Prostate gland (tissue), 2 donors: ENCODE measurements around the gene ANKRD36B.
"Not testable (repeated sequence)": the region's sequence is repeated elsewhere in the genome, so short reads cannot be mapped to it uniquely, and the experiment has no call there.

ENCODE experiments used
- POLR2AphosphoS5 ChIP-seq: sonication (generic); formaldehyde crosslinking; IDR thresholded peaks from one replicate; pipeline ENCODE4 v1.6.1; 2017; ENCODE audit warnings: antibody characterized with exemption
- TF ChIP-seq, protein P1 (sequence below), 4 experiments: fragments of 200-600 bp in 2 of 4; fragments of 450-650 bp in 2 of 4; sonication (generic) in 2 of 4; IDR thresholded peaks; 1 replicate in 3 of 4; 2 replicates in 1 of 4; pipeline ENCODE4 v1.5.1; 2016 to 2019; ENCODE audit warnings: antibody characterized with exemption in 4 of 4, mild to moderate bottlenecking in 2 of 4, moderate library complexity in 2 of 4

DNA sequence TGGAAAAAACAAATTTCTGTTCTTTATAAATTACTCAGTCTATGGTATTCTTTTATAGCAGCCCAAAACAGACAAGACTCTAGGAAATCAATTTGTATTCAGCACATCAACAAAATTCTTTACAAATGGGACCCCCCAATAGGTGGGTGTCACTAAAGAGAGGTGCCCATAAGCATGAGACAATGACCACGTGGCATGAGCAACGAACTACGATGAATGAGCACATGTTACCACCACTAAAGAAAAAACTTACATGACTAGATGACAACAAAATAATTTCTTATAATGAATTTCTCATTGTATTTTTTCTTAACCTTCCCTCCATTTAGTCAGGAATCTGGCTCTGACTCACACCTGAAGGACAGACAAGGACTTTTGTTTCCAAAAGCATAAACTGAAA, 3.8 kb upstream of the ANKRD36B start:
- TF ChIP-seq POLR2AphosphoS5 = not testable (repeated sequence)
- TF ChIP-seq, protein P1, sequence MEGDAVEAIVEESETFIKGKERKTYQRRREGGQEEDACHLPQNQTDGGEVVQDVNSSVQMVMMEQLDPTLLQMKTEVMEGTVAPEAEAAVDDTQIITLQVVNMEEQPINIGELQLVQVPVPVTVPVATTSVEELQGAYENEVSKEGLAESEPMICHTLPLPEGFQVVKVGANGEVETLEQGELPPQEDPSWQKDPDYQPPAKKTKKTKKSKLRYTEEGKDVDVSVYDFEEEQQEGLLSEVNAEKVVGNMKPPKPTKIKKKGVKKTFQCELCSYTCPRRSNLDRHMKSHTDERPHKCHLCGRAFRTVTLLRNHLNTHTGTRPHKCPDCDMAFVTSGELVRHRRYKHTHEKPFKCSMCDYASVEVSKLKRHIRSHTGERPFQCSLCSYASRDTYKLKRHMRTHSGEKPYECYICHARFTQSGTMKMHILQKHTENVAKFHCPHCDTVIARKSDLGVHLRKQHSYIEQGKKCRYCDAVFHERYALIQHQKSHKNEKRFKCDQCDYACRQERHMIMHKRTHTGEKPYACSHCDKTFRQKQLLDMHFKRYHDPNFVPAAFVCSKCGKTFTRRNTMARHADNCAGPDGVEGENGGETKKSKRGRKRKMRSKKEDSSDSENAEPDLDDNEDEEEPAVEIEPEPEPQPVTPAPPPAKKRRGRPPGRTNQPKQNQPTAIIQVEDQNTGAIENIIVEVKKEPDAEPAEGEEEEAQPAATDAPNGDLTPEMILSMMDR (IDR thresholded peaks at IDR 0.05) = not testable (repeated sequence)
